Measurements from ENCODE around the gene OR10C1.
"Not testable (repeated sequence)": the region's sequence is repeated elsewhere in the genome, so short reads cannot be mapped to it uniquely, and the experiment has no call there.

The OR10C1 gene

GRCh38 chr6:29439006-29439405, at the start of gene OR10C1:
TSS of gene OR10C1 (plus strand) at chr6:29439306. CDS start at chr6:29440016, 710 bp downstream.
- no peak for DNase-seq (ENCODE audit: low spot score)

DNA sequence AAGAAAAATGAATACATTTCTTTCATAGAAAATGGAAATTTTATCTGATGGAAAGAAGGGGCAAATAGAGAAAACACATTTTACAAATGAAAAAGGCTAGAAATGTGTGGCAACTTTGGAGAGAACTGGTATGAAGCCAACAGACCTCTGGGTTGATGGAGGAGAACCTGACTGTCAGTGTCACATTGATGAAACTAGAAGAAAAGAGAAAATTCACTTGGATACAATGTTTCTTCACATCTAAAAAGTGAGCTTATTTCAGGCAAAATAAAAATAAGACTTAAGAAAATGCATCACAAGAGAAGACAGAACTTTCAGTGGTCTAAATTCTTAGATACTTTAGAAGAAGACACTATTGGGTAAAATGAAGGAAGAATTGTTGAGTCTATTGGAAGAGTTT, 43.8 kb upstream of the OR10C1 start, which contains the start of gene OR12D2:
Gene OR12D2 (plus strand): TSS at position 301 of the 400 bp plus-strand sequence. CDS start 1,069 bp downstream, outside the sequence.
- no peak for DNase-seq (ENCODE audit: low spot score)

DNA sequence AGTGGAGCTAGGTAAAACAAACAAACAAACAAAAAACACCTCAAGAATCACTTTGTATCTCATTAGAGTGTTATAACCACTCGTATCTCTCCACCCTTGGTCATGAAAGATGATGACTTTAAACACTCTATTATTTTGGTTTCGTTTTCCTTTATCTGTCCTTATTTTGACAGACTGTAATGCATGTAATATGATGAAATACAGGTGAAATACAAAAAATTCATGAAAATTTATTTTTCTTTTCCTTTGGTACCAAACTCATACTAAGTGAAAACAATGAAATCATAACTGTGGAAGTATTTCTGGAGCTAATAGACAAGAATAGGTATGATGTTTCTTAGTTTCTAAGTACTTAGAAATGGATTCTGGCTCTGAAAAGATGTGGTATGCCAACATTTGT, 39.6 kb upstream of the OR10C1 start:
- no peak for DNase-seq (ENCODE audit: low spot score)

GRCh38 chr6:29403801-29404200, 35.3 kb upstream of the OR10C1 start:
- no peak for DNase-seq (ENCODE audit: low spot score)

- no peak for DNase-seq (ENCODE audit: low spot score)
These were observed 24.5 kb upstream of the OR10C1 start, which contains the start of gene OR12D1 for GRCh38 chr6:29414588-29414987. TSS of gene OR12D1 (plus strand) at chr6:29414928.

DNA sequence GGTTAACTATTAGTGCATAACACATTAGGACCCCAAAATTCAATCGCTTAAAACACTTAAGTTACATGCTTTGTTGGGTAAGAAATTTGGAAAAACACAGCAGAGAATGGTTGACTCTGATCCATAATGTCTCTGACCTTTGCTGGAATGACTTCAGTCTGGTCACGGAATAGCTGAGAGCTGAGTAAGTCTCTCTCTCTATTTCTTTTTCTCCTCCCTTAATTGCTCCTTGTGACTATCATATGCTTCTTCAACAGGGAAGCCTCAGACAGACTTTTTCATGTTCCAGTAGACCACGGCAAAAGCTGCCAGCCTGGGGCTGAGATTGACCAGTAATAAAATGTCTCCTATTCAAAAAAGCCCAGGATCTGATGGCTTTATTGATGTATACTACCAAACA, 19.6 kb upstream of the OR10C1 start:
- no peak for DNase-seq (ENCODE audit: low spot score)

GRCh38 chr6:29424168-29424567, 14.9 kb upstream of the OR10C1 start:
- DNase-seq (ENCODE audit: low spot score): no peak

- DNase-seq (ENCODE audit: low spot score): no peak
These were observed 14.5 kb upstream of the OR10C1 start for GRCh38 chr6:29424575-29424974.

- no peak for DNase-seq (ENCODE audit: low spot score)
These were observed 14.0 kb upstream of the OR10C1 start for GRCh38 chr6:29425075-29425474.

DNA sequence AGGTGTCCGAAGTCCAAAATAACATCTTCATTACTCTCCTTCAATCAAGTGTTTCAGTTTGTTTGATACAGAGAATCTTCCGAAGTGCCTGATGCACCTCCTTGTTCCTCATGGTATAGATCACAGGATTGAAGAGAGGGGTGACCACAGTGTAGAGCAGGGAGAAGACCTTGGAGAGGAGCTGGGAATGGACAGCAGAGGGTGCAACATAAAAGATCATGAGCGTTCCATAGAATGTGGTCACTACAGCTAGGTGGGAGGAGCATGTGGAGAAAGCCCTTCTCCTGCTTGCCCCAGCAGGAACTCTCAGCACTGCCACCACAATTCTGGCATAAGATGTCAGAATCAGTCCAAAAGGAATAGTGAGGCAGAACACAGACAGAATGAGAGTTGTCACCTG, 12.5 kb upstream of the OR10C1 start:
- DNase-seq (ENCODE audit: low spot score): no peak

- not testable (repeated sequence) for DNase-seq (ENCODE audit: low spot score)
These were observed 2.4 kb upstream of the OR10C1 start for GRCh38 chr6:29436730-29437129.

DNA sequence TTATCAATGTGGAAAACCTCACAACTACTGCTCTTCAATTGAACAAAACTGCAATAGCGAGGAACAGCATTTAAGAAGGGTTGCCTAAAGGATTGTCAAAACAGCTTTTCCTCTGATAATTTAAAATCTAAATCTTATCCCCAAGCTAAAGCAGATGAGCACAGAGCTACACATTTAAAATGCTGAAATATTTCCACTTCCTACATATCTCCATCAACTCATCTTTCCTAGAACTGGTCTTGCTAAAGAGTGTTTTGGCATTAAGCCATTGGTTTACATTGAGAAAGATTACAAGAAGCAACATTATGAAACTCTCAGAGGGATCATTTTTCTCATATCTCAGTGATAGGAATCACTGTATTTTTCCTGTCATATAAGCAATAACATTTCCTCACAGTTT, 3.6 kb downstream of the OR10C1 start:
- DNase-seq (ENCODE audit: low spot score): no peak

GRCh38 chr6:29444031-29444430, 4.9 kb downstream of the OR10C1 start:
- not testable (repeated sequence) for DNase-seq (ENCODE audit: low spot score)

- no peak for DNase-seq (ENCODE audit: low spot score)
These were observed 8.6 kb downstream of the OR10C1 start for GRCh38 chr6:29447670-29448069.

GRCh38 chr6:29451471-29452193, 12.5 kb downstream of the OR10C1 start:
- DNase-seq (ENCODE audit: low spot score): no peak

- DNase-seq (ENCODE audit: low spot score): no peak
These were observed 17.9 kb downstream of the OR10C1 start, which contains the start of the genes OR11A1 and OR2H1 for GRCh38 chr6:29456971-29457370. TSS of gene OR11A1 (minus strand) at chr6:29457071. CDS start at chr6:29427641, 29,430 bp downstream. TSS of gene OR2H1 (plus strand) at chr6:29457155. CDS start at chr6:29461770, 4,615 bp downstream.

DNA sequence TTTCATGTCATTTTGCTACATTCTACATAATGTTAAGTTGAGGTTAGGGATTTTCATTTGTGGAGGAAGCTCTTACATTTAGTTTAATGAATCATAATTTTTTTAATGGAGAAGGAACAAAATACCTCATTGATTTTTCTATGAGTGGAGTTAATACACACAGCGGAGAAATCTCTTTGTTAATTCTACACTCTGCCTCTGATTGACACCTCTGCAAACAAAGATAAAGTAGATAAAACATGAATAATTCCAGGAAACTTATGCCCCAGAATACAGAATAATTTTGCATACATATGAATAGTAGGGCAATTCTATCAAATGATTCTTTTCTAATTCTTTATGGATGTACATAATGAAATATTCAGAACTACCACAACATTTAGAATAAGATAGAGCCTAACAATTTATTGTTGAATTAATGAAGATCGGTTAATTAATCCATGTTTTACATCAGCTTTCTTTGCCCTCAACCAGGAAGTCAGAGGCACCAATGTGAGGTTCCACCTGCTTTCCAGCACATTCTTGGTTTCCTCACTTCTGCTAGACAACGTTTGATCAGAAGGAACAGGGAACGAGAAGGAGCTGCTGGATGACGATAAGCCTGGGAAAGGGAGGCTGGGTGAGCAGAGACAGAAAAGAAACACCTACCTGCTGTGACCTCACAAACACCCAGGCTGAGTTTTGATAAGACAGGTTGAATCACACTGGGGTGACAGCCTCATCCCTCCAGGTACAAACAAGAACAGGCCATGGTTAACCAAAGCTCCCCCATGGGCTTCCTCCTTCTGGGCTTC, 22.1 kb downstream of the OR10C1 start:
- DNase-seq (ENCODE audit: low spot score): no peak

GRCh38 chr6:29462022-29462421, 22.9 kb downstream of the OR10C1 start:
- no peak for DNase-seq (ENCODE audit: low spot score)

GRCh38 chr6:29465279-29465678, 26.2 kb downstream of the OR10C1 start:
- no peak for DNase-seq (ENCODE audit: low spot score)

DNA sequence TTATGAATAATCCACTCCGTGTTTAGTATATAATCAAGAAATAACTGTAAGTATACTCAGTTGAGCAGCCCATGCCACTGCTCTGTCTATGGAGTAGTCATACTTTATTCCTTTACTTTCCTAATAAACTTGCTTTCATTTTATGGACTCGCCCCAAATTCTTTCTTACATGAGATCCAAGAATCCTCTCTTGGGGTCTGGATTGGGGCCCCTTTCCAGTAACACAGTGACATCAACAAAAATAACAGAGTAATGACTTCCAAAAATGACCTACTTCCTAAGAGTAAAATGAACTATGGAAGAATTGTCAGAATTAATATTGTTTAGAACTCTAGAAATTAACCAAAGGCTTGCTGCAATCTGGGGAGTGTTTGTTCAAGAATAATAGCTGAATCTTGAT, 26.7 kb downstream of the OR10C1 start:
- no peak for DNase-seq (ENCODE audit: low spot score)

DNA sequence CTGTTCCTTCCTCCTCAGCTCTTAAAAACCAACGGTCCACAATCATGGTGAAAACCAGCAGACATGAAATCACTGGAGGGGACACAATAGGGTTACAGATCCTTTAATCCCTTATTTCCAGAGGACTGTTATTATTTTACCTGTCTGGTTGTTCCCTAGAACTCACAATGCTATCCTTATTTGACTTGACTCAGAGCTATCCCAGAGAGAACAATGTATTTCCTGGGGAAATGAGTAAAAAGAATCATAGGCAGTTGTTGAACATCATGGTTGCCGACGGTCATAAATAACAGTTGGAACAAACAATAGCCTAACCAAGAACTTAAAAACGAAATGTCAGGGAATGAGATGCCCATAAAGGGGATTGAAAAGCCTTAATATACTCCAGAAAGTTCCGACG, 27.1 kb downstream of the OR10C1 start:
- DNase-seq (ENCODE audit: low spot score): no peak

DNA sequence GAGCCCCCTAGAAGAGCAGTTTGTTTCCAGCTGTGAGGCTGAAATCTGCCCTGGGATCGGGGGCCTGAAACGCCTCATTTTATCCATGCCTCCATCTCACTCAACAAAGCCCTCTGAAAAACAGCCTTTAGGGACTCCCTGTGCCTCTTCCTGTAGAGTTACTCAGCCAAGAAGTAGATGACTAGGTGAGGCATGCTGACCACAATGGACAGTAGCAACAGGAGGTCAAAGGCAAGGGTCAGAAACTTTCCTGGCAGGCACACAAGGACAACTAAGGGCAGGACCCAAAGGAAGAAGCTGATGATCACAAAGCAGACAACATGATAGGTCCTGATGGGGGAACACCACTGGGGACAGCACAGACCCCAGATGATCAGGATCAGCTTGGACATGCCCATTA, 35.9 kb downstream of the OR10C1 start:
- DNase-seq (ENCODE audit: low spot score): no peak

DNA sequence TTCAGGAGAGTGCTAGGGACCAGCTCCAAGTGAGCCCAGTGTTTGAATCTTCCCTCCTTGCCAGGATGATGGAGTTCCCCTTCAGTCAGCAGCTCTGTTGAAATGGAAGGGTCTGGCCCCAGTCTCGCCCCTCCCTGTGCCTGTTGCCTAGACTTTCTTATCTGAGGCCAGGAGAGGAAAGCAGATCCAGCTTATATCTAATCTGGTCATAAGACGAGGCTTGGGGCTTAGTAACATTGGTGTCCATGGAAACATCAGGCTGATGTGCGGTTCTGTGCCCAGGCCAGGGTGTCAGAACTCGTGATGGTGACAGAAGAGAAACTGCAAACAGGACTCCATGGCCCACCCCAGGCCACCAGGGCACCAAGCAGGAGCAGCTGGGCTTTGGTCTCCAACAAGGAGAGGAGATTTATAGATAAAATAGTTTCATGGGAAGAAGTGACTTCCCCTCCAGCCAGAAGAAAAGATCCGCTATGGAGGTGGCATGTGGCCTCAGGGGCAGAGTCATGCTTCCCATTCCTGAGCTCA, 38.9 kb downstream of the OR10C1 start:
- DNase-seq (ENCODE audit: low spot score): no peak

Data from putamen (tissue), 1 donor.